Eye (tissue), 1 donor: Measurements from ENCODE around the gene PDZRN4.
A peak's percentile ranks its signal among the peaks of the same experiment; 100 is the strongest.
"Not testable (repeated sequence)": the region's sequence is repeated elsewhere in the genome, so short reads cannot be mapped to it uniquely, and the experiment has no call there.

Experiments
- DNase-seq: peaks from one replicate; pipeline ENCODE4 v3.0.0-alpha.2; 2015

PDZRN4 gene

DNA sequence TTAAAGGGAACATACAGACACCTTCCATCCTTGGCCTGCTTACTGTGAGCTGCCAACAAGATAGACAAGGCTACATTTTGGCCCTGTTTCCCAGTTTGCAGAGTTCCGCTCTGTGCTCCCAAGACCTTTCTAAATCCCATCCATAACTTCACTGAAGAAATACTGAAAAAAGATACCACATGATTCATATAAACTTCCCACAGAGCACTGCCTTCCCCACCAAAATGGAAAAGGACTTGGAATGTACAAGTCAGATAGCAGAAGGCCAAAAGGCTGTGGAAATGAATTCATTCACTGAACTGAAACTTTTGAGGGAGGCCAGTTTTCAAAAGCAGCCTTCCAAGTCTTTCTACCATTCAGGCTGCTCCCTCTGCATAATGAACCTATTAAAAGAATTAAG is 29.6 kb downstream of the PDZRN4 start:
- no peak for DNase-seq

- no peak for DNase-seq
Measured at GRCh38 chr12:41220931-41221330, 32.8 kb downstream of the PDZRN4 start.

DNA sequence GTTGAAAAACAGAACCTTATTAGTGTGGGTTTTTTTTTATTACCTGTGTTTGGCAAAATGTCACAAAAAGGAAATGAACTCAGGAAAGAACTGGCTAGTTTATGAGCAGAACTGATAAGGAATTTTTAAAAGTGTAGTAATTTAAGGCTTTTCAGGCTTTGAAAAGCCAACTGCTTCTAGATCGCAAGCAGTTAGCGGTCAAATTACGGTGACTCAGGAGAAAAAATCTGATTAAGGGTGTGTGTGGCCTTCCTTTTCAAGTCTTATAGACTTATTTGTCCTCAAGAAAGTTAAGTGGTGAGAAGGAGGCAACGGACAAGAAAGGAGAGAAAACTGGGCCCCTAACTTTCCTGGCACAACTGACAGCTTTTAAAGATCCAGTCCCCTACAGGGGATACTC is 33.4 kb downstream of the PDZRN4 start:
- DNase-seq: no peak

GRCh38 chr12:41223600-41223999 is 35.5 kb downstream of the PDZRN4 start:
- DNase-seq: no peak

GRCh38 chr12:41224066-41224465 is 35.9 kb downstream of the PDZRN4 start:
- DNase-seq: no peak

GRCh38 chr12:41225179-41225578 is 37.1 kb downstream of the PDZRN4 start:
- DNase-seq: no peak

DNA sequence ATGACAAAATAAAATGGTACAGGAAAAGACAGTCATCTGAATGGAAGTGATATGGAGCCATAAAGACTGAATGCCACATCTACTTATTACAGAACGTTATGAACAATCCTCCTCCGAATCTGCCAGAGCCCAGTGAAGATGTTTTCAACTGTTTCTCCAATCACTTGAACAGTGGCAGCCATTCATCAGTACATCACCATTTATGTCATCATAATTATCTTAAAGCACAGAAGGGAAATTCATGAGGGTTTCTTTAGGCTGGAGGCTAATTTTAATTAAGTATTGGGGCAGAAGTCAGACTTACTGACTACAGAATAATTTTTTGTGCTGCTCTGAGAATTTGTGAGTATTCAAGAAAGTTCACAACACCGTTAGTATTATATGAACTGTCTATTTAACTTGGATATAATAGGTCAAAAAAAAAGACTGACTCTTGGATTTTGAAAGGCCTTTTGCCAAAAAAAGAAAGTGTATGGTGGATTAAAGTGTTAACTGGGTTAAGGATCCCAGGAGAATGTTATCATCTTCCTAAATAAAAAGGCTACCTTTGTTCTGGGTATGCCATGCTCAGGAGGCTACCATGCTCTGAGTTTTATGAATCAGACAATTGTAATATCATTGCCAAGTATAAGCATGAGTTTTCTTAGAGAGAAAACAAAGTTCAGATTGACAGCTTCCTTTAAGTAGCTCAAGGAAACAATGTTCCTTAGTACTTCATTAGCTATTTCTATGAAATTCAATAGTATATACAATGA is 40.1 kb downstream of the PDZRN4 start:
- DNase-seq: no peak

GRCh38 chr12:41230756-41231155 is 42.6 kb downstream of the PDZRN4 start:
- no peak for DNase-seq

- DNase-seq: peak; percentile 56
Measured at GRCh38 chr12:41234692-41235091, 46.6 kb downstream of the PDZRN4 start.

DNA sequence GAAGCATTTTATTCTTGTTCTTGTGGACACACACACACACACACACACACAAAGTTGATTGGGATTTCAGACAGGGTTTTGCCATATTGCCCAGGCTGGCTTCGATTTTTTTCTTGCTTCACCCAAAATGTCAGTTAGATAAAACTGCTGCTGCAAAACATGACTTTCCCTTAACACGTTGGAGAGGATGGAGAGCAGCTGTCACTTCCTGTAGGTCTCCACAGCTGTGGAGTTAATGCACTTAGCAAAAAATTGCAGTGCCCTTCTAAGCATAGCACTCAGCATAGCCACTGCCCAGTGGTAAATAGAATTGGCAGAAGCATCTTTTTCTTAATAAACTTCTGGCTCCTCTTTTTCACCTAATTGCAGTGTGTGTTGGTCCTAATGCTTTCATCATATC is 54.5 kb downstream of the PDZRN4 start:
- DNase-seq: peak; percentile 41

DNA sequence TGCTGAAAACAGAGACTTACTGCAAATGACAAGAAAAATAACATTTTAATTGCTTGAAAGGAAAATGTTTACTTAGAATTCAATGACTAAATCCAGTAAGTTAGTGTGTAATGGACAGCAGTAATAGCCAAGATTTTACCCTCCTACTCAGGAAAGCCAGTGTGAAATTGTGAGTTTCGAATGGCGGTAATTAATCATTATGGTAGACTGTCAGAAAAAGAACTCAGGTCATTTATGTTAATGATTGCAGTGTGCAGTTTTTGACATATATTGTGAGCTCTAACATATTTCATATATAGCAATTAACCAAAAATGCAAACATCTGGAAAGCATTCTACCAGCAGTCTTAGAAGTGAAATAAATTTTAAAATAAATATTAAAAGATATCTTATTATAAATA is 60.3 kb downstream of the PDZRN4 start:
- DNase-seq: no peak

DNA sequence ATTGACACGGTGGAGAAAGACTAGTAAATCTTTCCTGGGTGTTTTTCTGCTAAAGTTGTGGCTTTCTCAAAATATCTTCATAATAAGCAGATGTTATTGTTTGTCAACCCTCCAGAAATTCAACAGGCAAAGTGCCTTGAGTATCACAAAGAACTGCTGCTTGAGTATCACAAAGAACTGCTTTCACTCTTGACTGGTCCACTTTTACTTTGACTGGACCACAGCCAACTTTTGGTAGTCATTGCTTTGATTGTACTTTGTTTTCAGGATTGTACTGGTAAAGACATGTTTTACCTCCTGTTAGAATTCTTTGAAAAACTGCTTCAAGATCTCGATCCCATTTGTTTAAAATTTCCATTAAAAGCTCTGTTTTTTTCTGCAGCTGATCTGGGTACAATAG is 62.6 kb downstream of the PDZRN4 start:
- no peak for DNase-seq

- no peak for DNase-seq
Measured at GRCh38 chr12:41254004-41254914, 66.1 kb downstream of the PDZRN4 start.

DNA sequence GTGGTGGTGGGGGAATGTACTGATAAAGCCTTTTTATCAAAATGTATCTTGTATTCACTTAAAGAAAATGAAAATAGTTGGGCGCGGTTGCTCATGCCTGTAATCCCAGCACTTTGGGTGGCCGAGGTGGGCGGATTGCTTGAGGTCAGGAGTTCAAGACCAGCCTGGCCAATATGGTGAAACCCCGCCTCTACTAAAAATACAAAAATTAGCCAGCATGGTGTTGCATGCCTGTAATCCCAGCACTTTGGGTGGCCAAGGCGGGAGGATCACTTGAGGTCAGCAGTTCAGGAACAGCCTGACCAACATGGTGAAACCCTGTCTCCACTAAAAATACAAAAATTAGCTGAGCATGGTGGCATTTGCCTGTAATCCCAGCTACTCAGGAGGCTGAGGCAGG is 75.1 kb downstream of the PDZRN4 start:
- not testable (repeated sequence) for DNase-seq

- DNase-seq: peak; percentile 25
Measured at GRCh38 chr12:41264281-41264680, 76.2 kb downstream of the PDZRN4 start.

DNA sequence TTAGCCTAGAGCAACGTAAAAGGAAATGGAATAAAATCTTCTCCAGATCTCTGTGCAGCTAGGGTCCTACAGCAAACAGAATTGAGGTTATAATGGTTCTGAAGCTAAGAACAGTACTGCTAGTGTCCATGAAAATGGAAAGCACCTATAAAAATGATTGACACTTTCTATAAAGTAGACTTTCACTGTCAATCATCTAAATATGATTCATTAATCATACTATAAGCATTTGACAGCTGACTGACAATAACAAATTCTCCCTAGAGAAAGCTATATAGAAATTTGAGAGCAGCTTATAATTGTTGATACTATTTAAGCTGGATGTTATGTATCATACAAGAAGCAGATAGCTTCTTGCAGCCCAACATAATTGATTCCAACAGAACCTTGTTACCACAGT is 80.9 kb downstream of the PDZRN4 start:
- no peak for DNase-seq

- no peak for DNase-seq
Measured at GRCh38 chr12:41271489-41271888, 83.4 kb downstream of the PDZRN4 start.

- no peak for DNase-seq
Measured at GRCh38 chr12:41274643-41275042, 86.5 kb downstream of the PDZRN4 start.

DNA sequence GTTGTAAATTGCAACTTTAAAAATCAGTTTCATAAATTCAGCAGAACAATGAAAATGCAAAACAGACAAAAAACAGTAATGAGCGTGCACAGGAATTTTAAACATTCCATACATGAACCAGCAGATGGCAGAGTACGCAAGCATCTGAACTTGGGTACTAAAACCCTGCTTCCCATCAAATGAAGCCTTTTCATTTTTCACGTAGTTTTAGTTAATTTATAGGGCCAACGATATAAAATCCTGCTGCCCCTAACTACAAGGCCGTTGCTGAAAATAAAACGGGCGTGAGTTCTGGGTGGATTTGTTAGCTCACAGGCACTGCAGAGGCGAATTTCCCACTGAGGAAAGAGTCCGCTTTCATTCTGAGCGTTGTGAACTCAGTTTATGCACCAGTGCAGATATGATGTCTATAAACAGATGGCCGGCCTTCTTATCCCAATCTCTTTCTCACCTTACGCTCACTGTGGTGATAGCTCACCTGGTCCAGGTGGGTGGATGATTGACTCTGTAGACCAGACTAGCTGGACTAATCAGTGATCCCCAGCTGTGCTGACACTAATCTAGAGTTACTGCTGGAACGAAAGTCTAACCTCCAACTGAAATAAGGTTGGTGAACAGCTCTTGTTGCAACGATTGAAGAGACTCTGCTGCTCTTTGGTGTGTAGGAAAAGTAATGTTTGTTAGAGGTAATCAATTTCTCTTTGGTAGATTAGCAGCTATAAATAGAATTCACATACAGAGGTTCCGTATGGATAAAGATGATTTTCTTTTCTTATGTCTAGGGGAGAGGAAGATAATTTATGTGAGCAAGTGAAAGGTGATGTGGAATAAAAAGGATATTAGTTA is 89.2 kb downstream of the PDZRN4 start:
- peak; percentile 76 for DNase-seq

GRCh38 chr12:41277946-41278267 is 89.8 kb downstream of the PDZRN4 start:
- no peak for DNase-seq

DNA sequence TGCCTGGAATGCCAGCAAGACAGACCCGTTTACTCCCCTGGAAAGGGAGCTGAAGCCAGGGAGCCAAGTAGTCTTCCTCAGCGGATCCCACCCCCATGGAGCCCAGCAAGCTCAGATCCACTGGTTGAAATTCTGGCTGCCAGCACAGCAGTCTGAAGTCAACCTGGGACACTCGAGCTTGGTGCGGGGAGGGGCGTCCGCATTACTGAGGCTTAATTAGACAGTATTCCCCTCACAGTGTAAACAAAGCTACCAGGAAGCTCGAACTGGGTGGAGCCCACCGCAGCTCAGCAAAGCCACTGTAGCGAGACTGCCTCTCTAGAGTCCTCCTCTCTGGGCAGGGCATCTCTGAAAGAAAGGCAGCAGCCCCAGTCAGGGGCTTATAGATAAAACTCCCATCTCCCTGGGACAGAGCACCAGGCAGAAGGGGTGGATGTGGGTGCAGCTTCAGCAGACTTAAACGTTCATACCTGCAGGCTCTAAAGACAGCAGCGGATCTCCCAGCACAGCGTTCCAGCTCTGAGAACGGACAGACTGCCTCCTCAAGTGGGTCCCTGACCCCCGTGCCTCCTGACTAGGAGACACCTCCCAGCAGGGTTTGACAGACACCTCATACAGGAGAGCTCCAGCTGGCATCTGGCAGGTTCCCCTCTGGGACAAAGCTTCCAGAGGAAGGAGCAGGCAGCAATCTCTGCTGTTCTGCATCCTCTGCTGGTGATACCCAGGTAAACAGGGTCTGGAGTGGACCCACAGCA is 92.4 kb downstream of the PDZRN4 start:
- DNase-seq: not testable (repeated sequence)

- DNase-seq: not testable (repeated sequence)
Measured at GRCh38 chr12:41285470-41285869, 97.3 kb downstream of the PDZRN4 start.

- no peak for DNase-seq
Measured at GRCh38 chr12:41286426-41286825, 98.3 kb downstream of the PDZRN4 start.
